ENCODE results near the gene FGA. TPM values are rescaled to one million over a fixed set of nuclear protein-coding genes. Genes with fewer than 3 reads are reported as not detected.

FGA gene
- total and polyA plus RNA-seq, 2 of the 8 experiments (the other 6 are each of a cell fraction or from before 2014, with no cell fraction given), result not detected

GRCh38 chr4:154614306-154614705 lies 23.8 kb upstream of the FGA start:
- DNase-seq (ENCODE audit: low read depth in 1 of 2, low spot score in 2 of 2) (no peak), FAIRE-seq (no peak)
- Histone ChIP-seq H4K8ac (ENCODE audit: extremely low read depth, insufficient read depth, low read length) (no peak overlapping the region), H2BK20ac (ENCODE audit: low read length) (no peak overlapping the region), H3K9ac (replicated peaks in 1 of 4; ENCODE audit: extremely low read depth in 1 of 4, low read depth in 3 of 4, low read length in 3 of 4) (no peak overlapping the region), H3K56ac (replicated peaks; ENCODE audit: insufficient read length, low read depth, low read length) (no peak overlapping the region), H3K79me1 (ENCODE audit: low read depth, low read length) (no peaks in the 10 kb centered on the region), H2BK120ac (replicated peaks; ENCODE audit: low read depth, low read length) (no peak overlapping the region), H3K18ac (ENCODE audit: extremely low read depth, low read length) (no peak overlapping the region), H3K14ac (ENCODE audit: insufficient read length) (no peak overlapping the region), H2BK15ac (ENCODE audit: low read length) (no peak overlapping the region), H2BK12ac (ENCODE audit: low read depth, low read length) (no peak overlapping the region), H3K4me3 (ENCODE audit: extremely low read depth in 1 of 4, insufficient read depth in 2 of 4, low read depth in 3 of 4, low read length in 4 of 4) (no peak overlapping the region), H3K23me2 (ENCODE audit: low read depth, low read length) (no peaks in the 10 kb centered on the region; the same call in 1 of the 2 replicates), H3K79me2 (ENCODE audit: control insufficient read depth in 1 of 2, insufficient read depth in 2 of 2, low read length in 2 of 2) (no peaks in the 10 kb centered on the region), H3K4ac (replicated peaks; ENCODE audit: insufficient read length, low read depth, low read length) (no peak overlapping the region), H3K9me3 (ENCODE audit: insufficient read depth in 2 of 2, low read depth in 1 of 2, low read length in 1 of 2) (no peaks in the 10 kb centered on the region), H3K4me1 (replicated peaks in 1 of 4; ENCODE audit: control insufficient read depth in 3 of 4, insufficient read depth in 4 of 4, low read length in 3 of 4) (no peaks in the 10 kb centered on the region), H2AFZ (ENCODE audit: low read length) (no peak overlapping the region), H4K20me1 (replicated peaks in 1 of 2; ENCODE audit: control insufficient read depth in 1 of 2, insufficient read depth in 2 of 2, low read length in 2 of 2) (no peaks in the 10 kb centered on the region), H4K5ac (ENCODE audit: insufficient read length, low read depth, low read length) (no peak overlapping the region), H4K91ac (replicated peaks; ENCODE audit: insufficient read length, low read length) (no peak overlapping the region), H3K36me3 (ENCODE audit: control insufficient read depth in 2 of 4, insufficient read depth in 4 of 4, low read length in 3 of 4) (no peaks in the 10 kb centered on the region), H2BK5ac (ENCODE audit: low read depth, low read length) (no peak overlapping the region), H2AK5ac (ENCODE audit: low read depth, low read length) (no peak overlapping the region), H3K4me2 (ENCODE audit: insufficient read depth in 1 of 2, low read depth in 2 of 2, low read length in 2 of 2) (no peak overlapping the region), H3K27me3 (replicated peaks in 1 of 4; ENCODE audit: control insufficient read depth in 3 of 4, extremely low read depth in 1 of 4, insufficient read depth in 3 of 4, low read length in 3 of 4) (peaks cover 0 to 1% (median 0%) of the 10 kb centered on the region in 4 experiments; a peak in 1 of 7 replicates), H3K23ac (ENCODE audit: insufficient read length) (no peak overlapping the region), H3K27ac (ENCODE audit: low read depth, low read length) (no peak overlapping the region)
- POLR2A ChIA-PET (ENCODE audit: partially characterized antibody), result interaction anchor here (0.6 kb wide), 1 partner anchor 64 kb away, joined by 3 read pairs; the partner anchor contains the start of gene PLRG1
- TF ChIP-seq KDM1A (IDR thresholded peaks at IDR 0.05; ENCODE audit: borderline replicate concordance, low read length), result no peak
- TF ChIP-seq, protein P1, sequence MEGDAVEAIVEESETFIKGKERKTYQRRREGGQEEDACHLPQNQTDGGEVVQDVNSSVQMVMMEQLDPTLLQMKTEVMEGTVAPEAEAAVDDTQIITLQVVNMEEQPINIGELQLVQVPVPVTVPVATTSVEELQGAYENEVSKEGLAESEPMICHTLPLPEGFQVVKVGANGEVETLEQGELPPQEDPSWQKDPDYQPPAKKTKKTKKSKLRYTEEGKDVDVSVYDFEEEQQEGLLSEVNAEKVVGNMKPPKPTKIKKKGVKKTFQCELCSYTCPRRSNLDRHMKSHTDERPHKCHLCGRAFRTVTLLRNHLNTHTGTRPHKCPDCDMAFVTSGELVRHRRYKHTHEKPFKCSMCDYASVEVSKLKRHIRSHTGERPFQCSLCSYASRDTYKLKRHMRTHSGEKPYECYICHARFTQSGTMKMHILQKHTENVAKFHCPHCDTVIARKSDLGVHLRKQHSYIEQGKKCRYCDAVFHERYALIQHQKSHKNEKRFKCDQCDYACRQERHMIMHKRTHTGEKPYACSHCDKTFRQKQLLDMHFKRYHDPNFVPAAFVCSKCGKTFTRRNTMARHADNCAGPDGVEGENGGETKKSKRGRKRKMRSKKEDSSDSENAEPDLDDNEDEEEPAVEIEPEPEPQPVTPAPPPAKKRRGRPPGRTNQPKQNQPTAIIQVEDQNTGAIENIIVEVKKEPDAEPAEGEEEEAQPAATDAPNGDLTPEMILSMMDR (IDR thresholded peaks at IDR 0.05; ENCODE audit: control extremely low read depth in 1 of 3, insufficient read depth in 1 of 3, low read depth in 1 of 3, low read length in 3 of 3), result no peak
- TF ChIP-seq POLR2AphosphoS5 (IDR thresholded peaks at IDR 0.05; ENCODE audit: low read depth, low read length), result no peak
- no peak for TF ChIP-seq YY1 (IDR thresholded peaks at IDR 0.05; ENCODE audit: low read depth, low read length)
- CTCF ChIA-PET (ENCODE audit: partially characterized antibody), result interaction anchor here (2.1 to 5.3 kb wide), 5 partner anchors 8 to 62 kb away, joined by 10 to 49 read pairs (median 13); no protein-coding TSS in a partner anchor

All from H1 (cell line).